ENCODE measurements around the gene CCHCR1.
A peak's percentile ranks its signal among the peaks of the same experiment; 100 is the strongest.

The CCHCR1 gene

GRCh38 chr6:31161216-31162126 lies 3.9 kb upstream of the CCHCR1 start:
- DNase-seq (ENCODE audit: low read depth), result no peak

DNA sequence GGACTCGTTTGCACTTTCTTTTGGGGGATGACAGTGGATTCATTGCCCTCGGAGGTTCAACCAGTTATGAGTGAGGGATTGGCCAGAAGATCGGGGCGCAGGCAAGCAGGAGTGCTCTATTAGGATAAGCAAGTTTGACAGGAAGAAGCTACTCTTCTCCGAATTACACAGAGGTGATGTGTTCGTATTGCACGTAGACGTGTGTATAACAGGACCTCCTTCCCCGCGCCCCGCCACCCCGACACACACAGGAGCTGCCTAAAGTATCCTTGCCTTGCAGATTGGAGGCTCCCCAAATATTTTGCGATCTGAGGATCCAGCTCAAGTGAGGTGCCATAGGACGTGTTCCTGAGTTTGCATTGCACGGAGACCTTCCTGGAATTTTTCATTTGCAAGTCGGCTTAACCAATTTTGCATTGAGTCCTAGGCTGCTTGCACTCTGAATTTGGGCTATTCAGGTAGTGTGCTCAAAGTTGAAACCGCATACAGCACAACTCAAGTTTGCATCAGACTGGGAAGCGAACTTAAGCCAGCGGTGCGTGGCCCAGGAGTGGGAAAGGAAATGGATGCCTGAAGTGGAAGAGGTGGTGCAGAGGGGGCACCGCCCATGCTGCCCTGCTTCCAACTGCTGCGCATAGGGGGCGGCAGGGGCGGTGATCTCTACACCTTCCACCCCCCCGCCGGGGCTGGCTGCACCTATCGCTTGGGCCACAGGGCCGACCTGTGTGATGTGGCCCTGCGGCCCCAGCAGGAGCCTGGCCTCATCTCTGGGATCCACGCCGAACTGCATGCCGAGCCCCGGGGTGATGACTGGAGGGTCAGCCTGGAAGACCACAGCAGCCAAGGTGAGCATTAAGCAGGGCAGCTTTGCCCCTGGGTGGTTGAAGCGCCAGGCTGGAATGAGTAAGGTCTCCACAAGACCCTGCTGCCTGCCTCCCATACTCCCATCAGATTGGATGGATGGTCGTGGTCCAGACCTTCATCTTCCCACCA lies 1.6 kb upstream of the CCHCR1 start:
- DNase-seq (ENCODE audit: low read depth), result no peak

DNA sequence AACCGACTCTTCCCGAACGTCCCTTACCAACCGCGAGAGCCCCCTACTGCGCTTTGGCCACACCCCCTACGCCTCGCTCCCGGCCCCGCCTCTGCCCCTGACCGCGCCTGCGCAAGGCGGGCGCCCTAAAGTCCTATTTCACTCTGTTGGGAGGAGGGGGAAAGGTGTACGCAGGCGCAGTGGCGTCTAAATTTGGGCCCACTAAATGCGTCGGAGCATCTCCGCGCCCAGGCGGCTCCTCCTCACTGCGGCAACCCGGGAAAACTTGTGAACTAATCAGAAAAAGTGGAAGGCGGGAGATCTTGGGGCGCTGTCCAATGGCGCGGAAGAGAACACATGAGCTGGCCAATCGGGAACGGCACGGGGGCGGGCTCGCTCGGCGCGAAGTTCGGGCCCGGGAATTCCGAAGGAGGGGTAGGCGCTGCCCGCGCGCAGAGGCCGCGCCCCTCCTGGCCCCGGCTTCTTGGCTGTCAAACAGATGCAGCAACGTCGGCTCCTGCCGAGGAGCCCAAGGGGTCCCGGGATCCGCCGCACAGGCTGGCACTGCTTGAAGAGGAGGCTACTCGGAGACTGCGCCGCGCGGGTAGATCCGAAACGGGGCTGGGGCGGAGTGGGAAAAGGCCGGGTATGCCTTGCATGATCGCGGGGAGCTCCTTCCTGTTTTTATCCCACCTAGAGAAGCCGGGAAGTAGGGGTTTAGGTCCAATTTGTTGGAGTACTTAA lies 699 bp upstream of the CCHCR1 start, which contains the start of gene TCF19:
TSS of gene TCF19 (plus strand) at position 450 of the 723 bp plus-strand sequence. CDS start 881 bp downstream, outside the sequence.
- DNase-seq (ENCODE audit: low read depth), result peak; percentile 93

GRCh38 chr6:31156641-31157040 lies 961 bp downstream of the CCHCR1 start:
- no peak for DNase-seq (ENCODE audit: low read depth)

- no peak for DNase-seq (ENCODE audit: low read depth)
Measured at GRCh38 chr6:31154436-31154835, 3.2 kb downstream of the CCHCR1 start.

- no peak for DNase-seq (ENCODE audit: low read depth)
Measured at GRCh38 chr6:31152781-31153180, 4.8 kb downstream of the CCHCR1 start.

- DNase-seq (ENCODE audit: low read depth), result no peak
Measured at GRCh38 chr6:31149827-31150447, 7.7 kb downstream of the CCHCR1 start.

DNA sequence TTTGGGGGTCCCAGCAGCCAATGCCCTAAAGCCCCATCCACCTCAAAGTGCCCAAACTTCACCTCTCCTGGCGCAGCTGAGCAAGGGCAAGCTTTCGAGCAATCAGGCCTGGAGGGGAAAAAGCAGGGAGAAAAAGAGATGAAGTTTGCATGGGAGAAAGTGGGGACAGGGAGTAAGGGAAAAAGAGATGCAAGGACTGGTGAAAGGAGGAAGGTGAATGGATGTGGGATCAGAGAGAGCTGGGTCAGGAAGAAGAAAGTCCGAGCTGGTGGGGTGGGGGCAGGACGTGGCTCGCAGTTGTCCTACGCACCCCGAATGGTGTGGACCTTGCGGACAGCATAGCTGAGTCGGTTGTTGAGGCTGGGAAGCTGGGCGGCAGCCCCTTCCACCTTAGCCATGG lies 12.2 kb downstream of the CCHCR1 start:
- no peak for DNase-seq (ENCODE audit: low read depth)

- DNase-seq (ENCODE audit: low read depth), result no peak
Measured at GRCh38 chr6:31144970-31145340, 12.6 kb downstream of the CCHCR1 start.

- no peak for DNase-seq (ENCODE audit: low read depth)
Measured at GRCh38 chr6:31144296-31144969, 13.2 kb downstream of the CCHCR1 start.

DNA sequence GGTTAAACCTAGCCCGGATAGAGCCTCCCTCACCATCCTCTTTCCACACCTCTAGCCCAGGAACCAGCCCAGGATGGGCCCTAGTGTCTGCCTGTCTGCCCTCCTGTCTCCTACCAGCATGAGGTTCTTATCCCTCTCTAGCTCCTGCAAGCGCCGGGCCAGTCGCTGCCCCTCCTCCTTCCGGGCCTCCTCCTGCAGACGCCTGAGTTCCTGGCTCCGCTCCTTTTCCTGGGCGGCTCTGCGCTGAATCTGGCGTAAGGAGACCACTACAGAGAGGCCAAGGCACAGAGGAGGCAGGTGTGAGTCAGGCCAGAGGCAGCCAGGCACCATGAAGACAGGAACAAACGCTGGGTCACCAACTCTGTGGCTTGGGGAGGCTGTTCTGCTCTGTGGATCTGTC lies 14.5 kb downstream of the CCHCR1 start:
- peak; percentile 59 for DNase-seq (ENCODE audit: low read depth)

- DNase-seq (ENCODE audit: low read depth), result no peak
Measured at GRCh38 chr6:31142361-31142761, 15.2 kb downstream of the CCHCR1 start.

DNA sequence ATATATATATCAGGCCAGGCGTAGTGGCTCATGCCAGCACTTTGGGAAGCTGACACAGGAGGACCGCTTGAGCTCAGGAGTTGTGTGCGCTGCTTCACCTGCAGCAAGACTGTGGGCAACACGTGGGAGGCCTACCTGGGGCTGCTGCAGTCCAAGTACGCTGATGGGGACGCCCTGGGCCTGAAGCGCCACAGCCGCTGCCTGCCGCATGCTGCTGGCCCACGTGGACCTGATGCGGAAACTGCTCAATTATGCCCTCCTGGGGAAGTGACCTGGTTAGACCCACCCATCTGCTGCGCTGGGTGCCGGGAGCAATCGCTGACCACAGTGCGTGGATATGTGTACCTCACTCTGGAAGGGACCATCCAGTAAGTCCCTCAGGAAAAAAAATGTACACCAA lies 17.0 kb downstream of the CCHCR1 start:
- no peak for DNase-seq (ENCODE audit: low read depth)

DNA sequence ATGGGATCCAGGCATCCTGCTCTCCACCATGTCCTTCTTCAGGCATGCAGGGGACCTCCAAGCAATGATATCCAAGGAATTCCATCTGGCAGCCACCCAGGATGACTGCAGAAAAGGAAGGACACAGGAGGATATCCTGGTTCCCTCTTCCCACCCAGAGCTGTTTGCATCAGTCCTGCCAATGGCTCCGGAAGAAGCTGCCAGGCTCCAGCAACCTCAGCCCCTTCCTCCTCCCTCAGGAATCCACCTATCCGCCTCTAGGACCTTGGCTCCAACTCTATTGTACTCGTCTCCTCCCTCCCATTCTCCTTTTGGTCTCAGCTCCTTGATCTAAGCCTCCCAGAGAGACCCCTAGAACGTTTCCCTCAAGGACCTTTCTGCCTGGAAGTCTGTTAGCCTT lies 18.0 kb downstream of the CCHCR1 start:
- DNase-seq (ENCODE audit: low read depth), result no peak

GRCh38 chr6:31138982-31139381 lies 18.6 kb downstream of the CCHCR1 start, which contains the start of gene PSORS1C2:
Gene PSORS1C2, minus strand, starts transcription at chr6:31139066. Its CDS starts 40 bp downstream, at chr6:31139026.
- no peak for DNase-seq (ENCODE audit: low read depth)

- no peak for DNase-seq (ENCODE audit: low read depth)
Measured at GRCh38 chr6:31135710-31136109, 21.9 kb downstream of the CCHCR1 start.

DNA sequence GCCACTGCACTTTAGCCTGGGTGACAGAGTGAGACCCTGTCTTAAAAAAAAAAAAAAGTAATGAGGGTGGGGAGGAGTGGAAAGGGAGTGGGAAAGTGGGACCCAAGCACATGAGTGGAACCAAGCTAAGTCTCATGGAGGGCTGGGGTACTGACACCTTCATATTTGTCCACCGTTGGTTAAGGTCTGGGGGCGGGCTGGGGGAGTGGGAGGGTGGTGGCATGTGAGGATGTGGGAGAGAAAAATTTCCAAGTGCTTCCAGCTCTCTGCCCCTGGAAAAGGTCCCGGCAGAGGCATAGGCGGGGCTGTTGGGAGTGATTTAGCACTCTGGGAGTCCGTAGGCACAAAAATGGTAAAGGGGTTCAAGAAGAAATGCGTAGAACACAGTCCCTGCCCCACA lies 24.8 kb downstream of the CCHCR1 start:
- no peak for DNase-seq (ENCODE audit: low read depth)

DNA sequence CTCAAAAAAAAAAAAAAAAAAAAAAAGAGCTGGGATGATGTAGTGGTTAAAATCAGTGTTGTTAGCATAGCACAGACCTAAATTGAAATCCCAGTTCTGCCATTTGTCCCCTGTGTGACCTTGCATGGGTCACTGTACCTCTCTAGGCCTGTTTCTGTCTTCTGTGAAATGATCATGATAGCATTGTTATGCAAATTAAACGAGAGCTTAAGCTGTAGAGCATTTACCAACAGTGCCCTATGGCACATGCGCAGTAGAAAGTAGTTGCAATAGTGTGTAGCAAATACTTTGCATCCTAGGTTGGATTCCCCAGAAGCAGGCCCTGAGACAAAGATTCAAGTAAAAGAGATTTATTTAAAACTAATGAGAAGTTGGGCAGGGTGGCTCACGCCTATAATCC lies 26.0 kb downstream of the CCHCR1 start:
- no peak for DNase-seq (ENCODE audit: low read depth)

DNA sequence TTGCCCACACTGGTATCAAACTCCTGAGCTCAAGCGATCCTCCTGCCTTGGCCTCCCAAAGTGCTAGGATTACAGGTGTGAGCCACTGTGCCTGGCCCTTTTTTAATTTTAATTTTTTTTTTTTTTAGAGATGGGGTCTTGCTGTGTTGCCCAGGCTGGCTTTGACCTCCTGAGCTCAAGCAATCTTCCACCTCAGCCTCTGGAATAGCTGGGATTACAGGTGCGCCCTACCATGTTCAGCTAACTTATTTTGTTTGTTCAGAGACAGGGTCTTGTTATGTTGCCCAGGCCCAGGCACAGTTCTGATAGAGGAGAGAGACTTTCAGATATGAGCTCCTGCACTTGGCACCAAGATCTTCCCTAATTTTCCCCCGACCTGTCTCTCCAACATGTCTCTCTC lies 26.9 kb downstream of the CCHCR1 start:
- no peak for DNase-seq (ENCODE audit: low read depth)

GRCh38 chr6:31129130-31129529 lies 28.5 kb downstream of the CCHCR1 start:
- no peak for DNase-seq (ENCODE audit: low read depth)

All from non-pigmented ciliary epithelial cell (primary cell).